C1 segment of cervical spinal cord (tissue), 14 donors: ENCODE results near the gene C20orf202.
"Not testable (repeated sequence)": the region's sequence is repeated elsewhere in the genome, so short reads cannot be mapped to it uniquely, and the experiment has no call there.

Experiments
- DNase-seq, 14 donors: peaks; one replicate each; lab custom pipeline; 2025; lab: John Stamatoyannopoulos, UW

Gene C20orf202

DNA sequence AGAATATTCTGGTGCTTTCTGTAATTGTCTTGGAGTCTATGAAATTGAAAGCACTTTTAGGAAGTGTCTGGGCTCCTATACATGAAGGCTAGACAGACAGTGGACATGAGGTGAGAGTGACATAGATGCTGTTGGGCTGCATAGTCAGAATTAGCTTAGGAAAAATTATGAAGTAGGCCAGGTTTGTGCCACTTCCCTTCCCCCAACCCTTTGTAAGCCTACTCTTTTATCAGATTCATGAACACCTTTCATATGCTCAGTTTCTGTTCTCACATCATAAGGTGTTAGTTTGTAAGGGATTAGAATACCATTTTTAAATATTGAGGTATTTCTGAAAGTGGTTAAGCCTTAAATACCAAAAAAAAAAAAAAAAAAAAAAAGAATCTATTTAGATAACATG, 44.4 kb downstream of the C20orf202 start:
- DNase-seq: no peak

DNA sequence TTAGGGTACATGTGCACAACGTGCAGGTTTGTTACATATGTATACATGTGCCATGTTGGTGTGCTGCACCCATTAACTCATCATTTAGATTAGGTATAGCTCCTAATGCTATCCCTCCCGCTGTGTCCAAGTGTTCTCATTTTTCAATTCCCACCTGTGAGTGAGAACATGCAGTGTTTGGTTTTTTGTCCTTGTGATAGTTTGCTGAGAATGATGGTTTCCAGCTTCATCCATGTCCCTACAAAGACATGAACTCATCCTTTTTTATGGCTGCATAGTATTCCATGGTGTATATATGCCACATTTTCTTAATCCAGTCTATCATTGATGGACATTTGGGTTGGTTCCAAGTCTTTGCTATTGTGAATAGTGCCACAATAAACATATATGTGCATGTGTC, 47.0 kb downstream of the C20orf202 start:
- DNase-seq: not testable (repeated sequence)

DNA sequence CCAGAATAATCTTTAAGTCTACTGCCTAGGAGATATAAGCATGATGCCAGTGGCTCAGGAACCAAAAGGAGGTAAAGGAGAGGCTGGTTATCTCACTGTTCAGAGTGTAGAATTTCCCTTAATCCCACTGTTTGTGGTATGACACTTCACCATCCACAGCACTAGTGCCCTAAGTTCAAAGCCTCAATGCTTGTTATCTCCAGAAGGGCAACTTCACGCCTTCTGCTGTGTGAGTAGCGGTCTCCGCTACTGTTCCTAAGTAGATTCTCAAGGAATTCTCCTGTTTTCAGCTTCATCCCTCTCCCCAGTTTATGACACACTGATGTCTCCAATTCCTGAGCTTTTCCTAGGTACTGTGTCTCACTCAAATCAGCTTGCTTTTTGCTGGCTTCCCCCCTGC, 49.2 kb downstream of the C20orf202 start:
- no peak for DNase-seq

DNA sequence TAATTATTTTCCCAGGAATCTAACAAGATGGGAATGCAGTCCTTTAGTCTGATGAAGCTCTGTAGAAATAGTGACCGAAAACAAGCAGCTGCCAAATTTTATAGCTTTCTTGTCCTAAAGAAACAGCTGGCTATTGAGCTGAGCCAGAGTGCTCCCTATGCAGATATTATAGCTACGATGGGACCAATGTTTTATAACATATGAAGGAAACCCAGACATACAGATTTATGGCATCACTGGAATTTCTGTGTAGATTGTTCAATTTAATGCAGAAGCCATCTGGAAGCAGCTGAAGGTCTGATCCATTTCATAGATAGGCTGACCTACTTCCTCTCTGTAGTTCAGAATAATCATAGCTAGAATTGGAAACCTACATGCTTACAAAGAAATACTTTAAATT, 51.0 kb downstream of the C20orf202 start:
- no peak for DNase-seq

DNA sequence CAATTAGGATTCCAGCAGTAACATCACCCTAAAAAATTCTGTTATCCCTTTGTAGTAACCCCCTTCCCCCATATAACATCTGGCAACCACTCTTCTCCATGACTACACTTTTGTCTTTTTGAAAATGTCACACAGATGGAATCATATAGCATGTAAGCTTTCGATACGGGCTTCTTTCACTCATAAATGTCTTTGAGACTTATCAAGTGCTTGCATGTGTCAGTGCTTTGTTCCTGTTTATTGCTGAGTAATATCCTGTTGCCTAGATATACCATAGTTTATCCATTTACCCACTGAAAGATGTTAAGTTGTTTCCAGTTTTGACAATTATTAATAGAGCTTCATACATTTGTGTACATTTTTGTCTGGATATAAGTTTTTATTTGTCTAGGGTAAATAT, 52.4 kb downstream of the C20orf202 start:
- DNase-seq: no peak
